ENCODE data around the gene WNT8B. TPM values are rescaled to one million over a fixed set of nuclear protein-coding genes. Genes with fewer than 3 reads are reported as not detected.
A peak's percentile ranks its signal among the peaks of the same experiment; 100 is the strongest.

WNT8B gene
- total and polyA plus RNA-seq, 7 experiments from 2014 or later: 0.09 to 0.44 (median 0.19) TPM; not detected in 3

GRCh38 chr10:100487529-100487928 lies 24.7 kb downstream of the WNT8B start:
- intact Hi-C loops (cut with micrococcal nuclease): no loop called here
- Mint-ChIP-seq H3K4me3 (no peak overlapping the region), H3K36me3 (peaks cover 4 to 47% (median 36%) of the 10 kb centered on the region in 5 donors), H3K27me3 (no peaks in the 10 kb centered on the region), H3K9me3 (no peaks in the 10 kb centered on the region), H3K27ac (no peak overlapping the region), H3K4me1 (peaks cover 0 to 52% (median 7%) of the 10 kb centered on the region in 7 donors)
- POLR2A ChIA-PET: interaction anchor here (0.6 to 1.2 kb wide), 2 partner anchors 10 to 24 kb away, joined by 3 to 5 read pairs; no protein-coding TSS in a partner anchor
- DNase-seq: no peak
- peaks cover 0 to 4% of the 10 kb centered on the region in 2 donors for H3K4me1 ChIP-seq (ENCODE audit: control insufficient read depth in 2 of 2, insufficient read depth in 2 of 2, low read length in 2 of 2)
- H3K4me3 ChIP-seq (ENCODE audit: low read length): no peak overlapping the region
- no peaks in the 10 kb centered on the region for H3K9me3 ChIP-seq (ENCODE audit: control insufficient read depth in 2 of 3, low read length in 3 of 3)
- CTCF ChIA-PET: interaction anchor here (0.8 to 1.4 kb wide), 4 partner anchors 13 to 200 kb away, joined by 3 to 4 read pairs (median 3); no protein-coding TSS in a partner anchor
- no peak for ATAC-seq
- H3K27me3 ChIP-seq (ENCODE audit: control insufficient read depth in 2 of 2, insufficient read depth in 2 of 2, low read length in 2 of 2): no peaks in the 10 kb centered on the region
- H3K36me3 ChIP-seq (ENCODE audit: control insufficient read depth in 2 of 3, insufficient read depth in 3 of 3, low read length in 3 of 3): peaks cover 2 to 37% (median 4%) of the 10 kb centered on the region in 3 experiments
- H3K27ac ChIP-seq (ENCODE audit: low read depth, low read length): no peak overlapping the region

GRCh38 chr10:100489396-100489795 lies 26.6 kb downstream of the WNT8B start:
- Mint-ChIP-seq H3K27me3 (no peaks in the 10 kb centered on the region), H3K4me3 (no peak overlapping the region), H3K27ac (peak overlapping the region in 1 of 9 donors; percentile 16), H3K4me1 (peaks cover 0 to 47% (median 0%) of the 10 kb centered on the region in 7 donors), H3K36me3 (peaks cover 4 to 62% (median 49%) of the 10 kb centered on the region in 5 donors), H3K9me3 (no peaks in the 10 kb centered on the region)
- H3K9me3 ChIP-seq (ENCODE audit: control insufficient read depth in 2 of 3, low read length in 3 of 3): no peaks in the 10 kb centered on the region
- H3K4me3 ChIP-seq (ENCODE audit: low read length): no peak overlapping the region
- ATAC-seq (no peak), DNase-seq (no peak)
- intact Hi-C loops (cut with micrococcal nuclease): no loop called here
- ChIA-PET CTCF (no interaction called here), POLR2A (no interaction called here)
- H3K36me3 ChIP-seq (ENCODE audit: control insufficient read depth in 2 of 3, insufficient read depth in 3 of 3, low read length in 3 of 3): peaks cover 4 to 49% (median 6%) of the 10 kb centered on the region in 3 experiments
- H3K27me3 ChIP-seq (ENCODE audit: control insufficient read depth in 2 of 2, insufficient read depth in 2 of 2, low read length in 2 of 2): no peaks in the 10 kb centered on the region
- no peak overlapping the region for H3K27ac ChIP-seq (ENCODE audit: low read depth, low read length)
- no peaks in the 10 kb centered on the region for H3K4me1 ChIP-seq (ENCODE audit: control insufficient read depth in 2 of 2, insufficient read depth in 2 of 2, low read length in 2 of 2)

GRCh38 chr10:100490531-100490930 lies 27.7 kb downstream of the WNT8B start:
- intact Hi-C loops (cut with micrococcal nuclease): no loop called here
- no peaks in the 10 kb centered on the region for H3K9me3 Mint-ChIP-seq
- no peaks in the 10 kb centered on the region for H3K27me3 Mint-ChIP-seq
- peaks cover 4 to 60% (median 6%) of the 10 kb centered on the region in 3 experiments for H3K36me3 ChIP-seq (ENCODE audit: control insufficient read depth in 2 of 3, insufficient read depth in 3 of 3, low read length in 3 of 3)
- no peak overlapping the region for H3K4me3 Mint-ChIP-seq
- DNase-seq: no peak
- H3K4me1 ChIP-seq (ENCODE audit: control insufficient read depth in 2 of 2, insufficient read depth in 2 of 2, low read length in 2 of 2): no peaks in the 10 kb centered on the region
- no peak for ATAC-seq
- ChIA-PET CTCF (no interaction called here), POLR2A (interaction anchor here (0.8 kb wide), 2 partner anchors 10 to 27 kb away, joined by 3 to 4 read pairs; no protein-coding TSS in a partner anchor)
- peaks cover 4 to 71% (median 53%) of the 10 kb centered on the region in 5 donors for H3K36me3 Mint-ChIP-seq
- H3K4me3 ChIP-seq (ENCODE audit: low read length): no peak overlapping the region
- no peak overlapping the region for H3K27ac ChIP-seq (ENCODE audit: low read depth, low read length)
- H3K9me3 ChIP-seq (ENCODE audit: control insufficient read depth in 2 of 3, low read length in 3 of 3): no peaks in the 10 kb centered on the region
- H3K27ac Mint-ChIP-seq: no peak overlapping the region
- H3K4me1 Mint-ChIP-seq: peaks cover 0 to 46% (median 0%) of the 10 kb centered on the region in 7 donors
- H3K27me3 ChIP-seq (ENCODE audit: control insufficient read depth in 2 of 2, insufficient read depth in 2 of 2, low read length in 2 of 2): no peaks in the 10 kb centered on the region

GRCh38 chr10:100496567-100496966 lies 33.8 kb downstream of the WNT8B start:
- Histone ChIP-seq H3K9me3 (ENCODE audit: control insufficient read depth in 2 of 3, low read length in 3 of 3) (no peaks in the 10 kb centered on the region), H3K27me3 (ENCODE audit: control insufficient read depth in 2 of 2, insufficient read depth in 2 of 2, low read length in 2 of 2) (no peaks in the 10 kb centered on the region), H3K27ac (ENCODE audit: low read depth, low read length) (no peak overlapping the region), H3K36me3 (ENCODE audit: control insufficient read depth in 2 of 3, insufficient read depth in 3 of 3, low read length in 3 of 3) (peaks cover 4 to 77% (median 12%) of the 10 kb centered on the region in 3 experiments), H3K4me3 (ENCODE audit: low read length) (no peak overlapping the region), H3K4me1 (ENCODE audit: control insufficient read depth in 2 of 2, insufficient read depth in 2 of 2, low read length in 2 of 2) (no peaks in the 10 kb centered on the region)
- CTCF ChIA-PET: interaction anchor here (0.6 to 1.6 kb wide), 3 partner anchors 12 to 14 kb away, joined by 4 to 5 read pairs (median 4); no protein-coding TSS in a partner anchor
- POLR2A ChIA-PET: no interaction called here
- intact Hi-C loops (cut with micrococcal nuclease): no loop called here
- Mint-ChIP-seq H3K27me3 (no peaks in the 10 kb centered on the region), H3K27ac (peak overlapping the region in 1 of 9 donors; percentile 70), H3K4me3 (no peak overlapping the region), H3K36me3 (peaks cover 9 to 77% (median 44%) of the 10 kb centered on the region in 5 donors), H3K9me3 (no peaks in the 10 kb centered on the region), H3K4me1 (peaks cover 0 to 80% (median 0%) of the 10 kb centered on the region in 7 donors)
- no peak for DNase-seq
- ATAC-seq: no peak

DNA sequence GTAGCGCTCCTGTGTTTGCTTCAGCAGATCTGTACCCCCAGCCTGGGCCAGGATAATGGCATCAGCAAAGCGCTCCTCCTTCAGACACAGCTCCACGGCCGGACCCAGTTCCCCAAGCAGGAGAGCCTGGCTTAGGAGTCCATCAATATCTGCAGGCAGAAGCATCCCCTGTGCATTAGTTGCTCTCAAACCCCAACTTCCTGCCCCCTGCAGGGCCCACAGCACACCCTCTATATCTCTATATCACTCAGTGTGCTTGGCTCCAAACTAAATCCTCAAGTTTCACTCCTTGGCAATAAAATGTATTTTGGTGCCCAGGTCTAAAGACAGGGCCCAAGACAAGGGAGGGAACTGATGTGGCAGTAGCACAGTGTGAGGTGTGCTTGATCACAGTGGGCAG lies 35.2 kb downstream of the WNT8B start:
- peak overlapping the region in 1 of 9 donors; percentile 73 for H3K27ac Mint-ChIP-seq
- ChIA-PET CTCF (interaction anchor here (1.6 kb wide), 1 partner anchor 11 kb away, joined by 4 read pairs; no protein-coding TSS in a partner anchor), POLR2A (interaction anchor here (1.2 kb wide), 1 partner anchor 11 kb away, joined by 3 read pairs; no protein-coding TSS in a partner anchor)
- H3K4me1 Mint-ChIP-seq: peaks cover 0 to 88% (median 0%) of the 10 kb centered on the region in 7 donors
- no peaks in the 10 kb centered on the region for H3K27me3 ChIP-seq (ENCODE audit: control insufficient read depth in 2 of 2, insufficient read depth in 2 of 2, low read length in 2 of 2)
- peak overlapping the region in 1 of 10 donors; percentile 53 for H3K4me3 Mint-ChIP-seq
- intact Hi-C loops (cut with micrococcal nuclease): loop anchor here in 1 of 2 donors (1.0 kb wide), 1 partner anchor 10 kb away; no protein-coding TSS in a partner anchor
- no peak for DNase-seq
- H3K27ac ChIP-seq (ENCODE audit: low read depth, low read length): no peak overlapping the region
- ATAC-seq: no peak
- no peaks in the 10 kb centered on the region for H3K27me3 Mint-ChIP-seq
- H3K9me3 Mint-ChIP-seq: no peaks in the 10 kb centered on the region
- no peaks in the 10 kb centered on the region for H3K4me1 ChIP-seq (ENCODE audit: control insufficient read depth in 2 of 2, insufficient read depth in 2 of 2, low read length in 2 of 2)
- peaks cover 0 to 89% (median 12%) of the 10 kb centered on the region in 3 experiments for H3K36me3 ChIP-seq (ENCODE audit: control insufficient read depth in 2 of 3, insufficient read depth in 3 of 3, low read length in 3 of 3)
- peaks cover 13 to 84% (median 55%) of the 10 kb centered on the region in 5 donors for H3K36me3 Mint-ChIP-seq
- no peaks in the 10 kb centered on the region for H3K9me3 ChIP-seq (ENCODE audit: control insufficient read depth in 2 of 3, low read length in 3 of 3)
- H3K4me3 ChIP-seq (ENCODE audit: low read length): no peak overlapping the region

DNA sequence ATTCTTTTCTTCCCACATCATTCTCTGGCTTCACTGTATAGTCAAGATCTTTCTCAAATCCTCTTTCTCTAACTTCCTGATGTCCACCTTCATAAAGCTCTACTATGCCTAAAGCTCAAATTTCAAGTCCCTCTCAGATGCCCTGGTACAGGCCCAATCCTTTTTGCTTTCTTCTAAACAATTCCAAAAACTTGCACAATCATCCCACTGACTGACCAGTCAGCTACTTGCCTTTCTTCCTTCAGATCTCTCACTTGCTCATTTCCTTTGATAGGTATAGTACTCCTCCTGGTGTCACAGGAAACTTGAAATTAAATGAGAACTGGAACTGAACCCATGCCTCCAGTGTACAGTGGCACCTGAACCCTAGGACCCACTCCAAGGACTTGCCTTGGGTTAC lies 38.6 kb downstream of the WNT8B start:
- intact Hi-C loops (cut with micrococcal nuclease): no loop called here
- H3K4me1 Mint-ChIP-seq: peaks cover under 1 to 91% (median 6%) of the 10 kb centered on the region in 7 donors
- H3K27me3 ChIP-seq (ENCODE audit: control insufficient read depth in 2 of 2, insufficient read depth in 2 of 2, low read length in 2 of 2): no peaks in the 10 kb centered on the region
- ATAC-seq: no peak
- no peaks in the 10 kb centered on the region for H3K9me3 Mint-ChIP-seq
- peak overlapping the region in 1 of 9 donors; percentile 51 for H3K27ac Mint-ChIP-seq
- no peak overlapping the region for H3K27ac ChIP-seq (ENCODE audit: low read depth, low read length)
- peaks cover 11 to 74% (median 18%) of the 10 kb centered on the region in 3 experiments for H3K36me3 ChIP-seq (ENCODE audit: control insufficient read depth in 2 of 3, insufficient read depth in 3 of 3, low read length in 3 of 3)
- H3K9me3 ChIP-seq (ENCODE audit: control insufficient read depth in 2 of 3, low read length in 3 of 3): no peaks in the 10 kb centered on the region
- ChIA-PET CTCF (interaction anchor here (1.2 kb wide), 1 partner anchor 13 kb away, joined by 4 read pairs; no protein-coding TSS in a partner anchor), POLR2A (no interaction called here)
- no peak overlapping the region for H3K4me3 ChIP-seq (ENCODE audit: low read length)
- no peaks in the 10 kb centered on the region for H3K4me1 ChIP-seq (ENCODE audit: control insufficient read depth in 2 of 2, insufficient read depth in 2 of 2, low read length in 2 of 2)
- no peak for DNase-seq
- peaks cover 19 to 77% (median 44%) of the 10 kb centered on the region in 5 donors for H3K36me3 Mint-ChIP-seq
- peak overlapping the region in 1 of 10 donors; percentile 0 for H3K4me3 Mint-ChIP-seq
- H3K27me3 Mint-ChIP-seq: no peaks in the 10 kb centered on the region
